Liver (tissue), 9 donors: ENCODE data around the gene PADI6. TPM values are rescaled to one million over a fixed set of nuclear protein-coding genes. Genes with fewer than 3 reads are reported as not detected.

Experiments
- DNase-seq: peaks from one replicate; pipeline ENCODE4 v3.0.0-alpha.2; 2017; ENCODE audit warnings: low spot score
- H3K27ac ChIP-seq, 2 donors: one replicate each; pipeline ENCODE4 v1.7.0; 2013; ENCODE audit warnings: inconsistent platforms in 2 of 2, low read length in 2 of 2, control low read depth in 1 of 2, low read depth in 1 of 2, mild to moderate bottlenecking in 1 of 2
- H3K27me3 ChIP-seq, 4 donors: one replicate each; pipeline versions ENCODE4 v1.6.1 to v1.7.0; 2013; ENCODE audit warnings: low read length in 3 of 4, inconsistent platforms in 1 of 4, mild to moderate bottlenecking in 1 of 4, moderate library complexity in 1 of 4; ENCODE audit not compliant: control insufficient read depth in 4 of 4, insufficient read depth in 4 of 4
- H3K36me3 ChIP-seq, 4 donors: one replicate each; pipeline versions ENCODE4 v1.6.1 to v1.7.0; 2013; ENCODE audit warnings: low read length in 3 of 4, mild to moderate bottlenecking in 3 of 4, low read depth in 1 of 4, moderate library complexity in 1 of 4; ENCODE audit not compliant: control insufficient read depth in 4 of 4, insufficient read depth in 3 of 4
- H3K4me1 ChIP-seq, 4 donors: one replicate each; pipeline versions ENCODE4 v1.6.1 to v1.7.0; 2013; ENCODE audit warnings: low read length in 3 of 4, mild to moderate bottlenecking in 3 of 4, moderate library complexity in 1 of 4; ENCODE audit not compliant: control insufficient read depth in 4 of 4, insufficient read depth in 4 of 4
- H3K4me3 ChIP-seq, 3 donors: one replicate each; pipeline versions ENCODE4 v1.6.1 to v1.7.0; 2013; ENCODE audit warnings: low read length in 3 of 3, control low read depth in 1 of 3, low read depth in 1 of 3, mild to moderate bottlenecking in 1 of 3
- H3K9ac ChIP-seq, 2 donors: one replicate each; pipeline ENCODE4 v1.7.0; 2013; ENCODE audit warnings: low read length in 2 of 2, mild to moderate bottlenecking in 2 of 2, moderate library complexity in 2 of 2, control low read depth in 1 of 2, low read depth in 1 of 2
- H3K9me3 ChIP-seq, 4 donors: one replicate each; pipeline versions ENCODE4 v1.6.1 to v1.7.0; 2013; ENCODE audit warnings: low read length in 3 of 4; ENCODE audit not compliant: control insufficient read depth in 4 of 4
- ATF3 ChIP-seq: IDR thresholded peaks from 2 replicates; pipeline ENCODE4 v1.6.1; 2016; ENCODE audit warnings: antibody characterized with exemption
- CTCF ChIP-seq: fragments of 150-350 bp; IDR thresholded peaks from 2 replicates; pipeline ENCODE4 v1.5.1; 2017; ENCODE audit warnings: improper control_type of control experiment, low read depth, low read length; ENCODE audit not compliant: missing input control
- EGR1 ChIP-seq, 2 donors: IDR thresholded peaks; 2 replicates each; pipeline ENCODE4 v1.6.1; 2016 to 2018; ENCODE audit warnings: antibody characterized with exemption in 2 of 2, low read depth in 2 of 2
- FOXA1 ChIP-seq: IDR thresholded peaks from 2 replicates; pipeline ENCODE4 v1.6.1; 2016; ENCODE audit warnings: antibody characterized with exemption
- FOXA2 ChIP-seq: IDR thresholded peaks from 2 replicates; pipeline ENCODE4 v1.6.1; 2016; ENCODE audit warnings: antibody characterized with exemption
- GABPA ChIP-seq, 2 donors: IDR thresholded peaks in 1 of 2; conservative IDR thresholded peaks in 1 of 2; 2 replicates each; pipeline ENCODE4 v1.6.1; 2016; ENCODE audit warnings: antibody characterized with exemption in 2 of 2, mild to moderate bottlenecking in 1 of 2, moderate library complexity in 1 of 2
- HNF4A ChIP-seq, 2 donors: conservative IDR thresholded peaks; 2 replicates each; pipeline ENCODE4 v1.6.1; 2016; ENCODE audit warnings: antibody characterized with exemption in 2 of 2, mild to moderate bottlenecking in 2 of 2
- HNF4G ChIP-seq: IDR thresholded peaks from 2 replicates; pipeline ENCODE4 v1.6.1; 2016; ENCODE audit warnings: antibody characterized with exemption
- JUND ChIP-seq, 2 donors: IDR thresholded peaks; 2 replicates each; pipeline ENCODE4 v1.6.1; 2016; ENCODE audit warnings: antibody characterized with exemption in 2 of 2
- NR2F2 ChIP-seq: IDR thresholded peaks from 2 replicates; pipeline ENCODE4 v1.6.1; 2016; ENCODE audit warnings: antibody characterized with exemption
- RAD21 ChIP-seq, 2 donors: IDR thresholded peaks; 2 replicates each; pipeline ENCODE4 v1.6.1; 2016; ENCODE audit warnings: antibody characterized with exemption in 2 of 2, mild to moderate bottlenecking in 2 of 2
- RXRA ChIP-seq, 2 donors: IDR thresholded peaks; 2 replicates each; pipeline ENCODE4 v1.6.1; 2017 to 2018; ENCODE audit warnings: antibody characterized with exemption in 2 of 2, mild to moderate bottlenecking in 1 of 2
- SP1 ChIP-seq: IDR thresholded peaks from 2 replicates; pipeline ENCODE4 v1.6.1; 2018; ENCODE audit warnings: antibody characterized with exemption, mild to moderate bottlenecking
- TAF1 ChIP-seq: conservative IDR thresholded peaks from 2 replicates; pipeline ENCODE4 v1.6.1; 2016; ENCODE audit warnings: antibody characterized with exemption, mild to moderate bottlenecking
- YY1 ChIP-seq: IDR thresholded peaks from 2 replicates; pipeline ENCODE4 v1.6.1; 2016; ENCODE audit warnings: antibody characterized with exemption, mild to moderate bottlenecking
- ZBTB33 ChIP-seq: IDR thresholded peaks from 2 replicates; pipeline ENCODE4 v1.6.1; 2016; ENCODE audit warnings: antibody characterized with exemption
- WGBS: extraction: QIAGEN DNeasy Blood & Tissue Kit; methylation state at CpG from one replicate; pipeline ENCODE4 v1.1.7; 2013; 5-methylcytosine and 5-hydroxymethylcytosine counted together
- polyA plus RNA-seq, 2 donors: library from polyadenylated mRNA; stranded (reverse) in 1 of 2; unstranded in 1 of 2; fragments of 200-250 nt in 1 of 2; fragments of >200 nt in 1 of 2; fragmentation: Nextera tagmentation in 1 of 2; extraction: Ambion mirVana in 1 of 2; gene quantifications; one replicate each; pipeline versions ENCODE4 v1.2.1 to v1.2.3, GENCODE V29; 2013 to 2015
- total RNA-seq, 2 donors: library from RNA; depleted of rRNA; stranded (reverse); fragments of >200 nt; gene quantifications; one replicate each; pipeline ENCODE4 v1.2.3, GENCODE V29; 2014
- TF ChIP-seq, protein P1 (sequence below): IDR thresholded peaks from 2 replicates; pipeline ENCODE4 v1.6.1; 2016; ENCODE audit warnings: antibody characterized with exemption, mild to moderate bottlenecking
- TF ChIP-seq, protein P2 (sequence below): IDR thresholded peaks from 2 replicates; pipeline ENCODE4 v1.6.1; 2016; ENCODE audit warnings: antibody characterized with exemption
- donor health status: healthy.
- donor health status: healthy.
- donor health status: healthy.
- donor health status: healthy.
- donor health status: healthy.

The PADI6 gene
- total and polyA plus RNA-seq, 4 donors, result not detected

DNA sequence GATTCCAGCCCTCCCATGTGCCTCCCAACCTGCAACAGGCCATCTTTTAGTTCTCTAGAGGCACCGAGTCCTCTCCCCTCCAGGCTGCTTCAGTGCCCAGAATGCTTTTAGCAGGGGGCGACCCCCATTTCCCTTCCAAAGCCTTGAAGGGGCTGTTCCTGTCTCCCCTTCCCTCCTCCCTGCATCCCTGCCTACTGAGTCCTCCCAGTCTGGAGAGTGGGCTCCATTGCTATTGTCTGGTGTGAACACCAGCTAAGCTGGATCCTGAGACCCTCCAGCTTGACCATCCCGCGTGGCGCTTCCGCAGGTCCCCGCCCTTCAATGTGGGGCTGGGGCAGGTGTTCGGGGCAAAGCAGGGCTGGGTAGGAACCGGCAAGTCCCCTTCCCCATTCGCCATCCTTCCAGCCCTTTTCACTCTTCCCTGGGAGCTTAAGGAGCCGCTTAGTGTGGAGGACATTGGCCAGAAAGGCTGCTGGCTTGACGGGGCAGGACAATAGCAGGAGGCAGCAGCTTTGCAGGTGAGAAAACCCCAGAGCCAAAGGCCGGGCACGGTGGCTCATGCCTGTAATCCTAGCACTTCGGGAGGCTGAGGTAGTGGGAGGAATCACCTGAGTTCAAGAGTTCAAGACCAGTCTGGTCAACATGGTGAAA, 32.2 kb downstream of the PADI6 start:
- Histone ChIP-seq H3K9ac (no peak overlapping the region), H3K36me3 (peaks cover 4 to 13% (median 7%) of the 10 kb centered on the region in 4 donors), H3K4me1 (peaks cover 0 to 4% (median 0%) of the 10 kb centered on the region in 4 donors), H3K27ac (no peak overlapping the region), H3K27me3 (no peaks in the 10 kb centered on the region), H3K9me3 (no peaks in the 10 kb centered on the region), H3K4me3 (no peak overlapping the region)
- 61% methylated on average over 15 of the region's 15 CpGs for WGBS
- TF ChIP-seq, protein P1, sequence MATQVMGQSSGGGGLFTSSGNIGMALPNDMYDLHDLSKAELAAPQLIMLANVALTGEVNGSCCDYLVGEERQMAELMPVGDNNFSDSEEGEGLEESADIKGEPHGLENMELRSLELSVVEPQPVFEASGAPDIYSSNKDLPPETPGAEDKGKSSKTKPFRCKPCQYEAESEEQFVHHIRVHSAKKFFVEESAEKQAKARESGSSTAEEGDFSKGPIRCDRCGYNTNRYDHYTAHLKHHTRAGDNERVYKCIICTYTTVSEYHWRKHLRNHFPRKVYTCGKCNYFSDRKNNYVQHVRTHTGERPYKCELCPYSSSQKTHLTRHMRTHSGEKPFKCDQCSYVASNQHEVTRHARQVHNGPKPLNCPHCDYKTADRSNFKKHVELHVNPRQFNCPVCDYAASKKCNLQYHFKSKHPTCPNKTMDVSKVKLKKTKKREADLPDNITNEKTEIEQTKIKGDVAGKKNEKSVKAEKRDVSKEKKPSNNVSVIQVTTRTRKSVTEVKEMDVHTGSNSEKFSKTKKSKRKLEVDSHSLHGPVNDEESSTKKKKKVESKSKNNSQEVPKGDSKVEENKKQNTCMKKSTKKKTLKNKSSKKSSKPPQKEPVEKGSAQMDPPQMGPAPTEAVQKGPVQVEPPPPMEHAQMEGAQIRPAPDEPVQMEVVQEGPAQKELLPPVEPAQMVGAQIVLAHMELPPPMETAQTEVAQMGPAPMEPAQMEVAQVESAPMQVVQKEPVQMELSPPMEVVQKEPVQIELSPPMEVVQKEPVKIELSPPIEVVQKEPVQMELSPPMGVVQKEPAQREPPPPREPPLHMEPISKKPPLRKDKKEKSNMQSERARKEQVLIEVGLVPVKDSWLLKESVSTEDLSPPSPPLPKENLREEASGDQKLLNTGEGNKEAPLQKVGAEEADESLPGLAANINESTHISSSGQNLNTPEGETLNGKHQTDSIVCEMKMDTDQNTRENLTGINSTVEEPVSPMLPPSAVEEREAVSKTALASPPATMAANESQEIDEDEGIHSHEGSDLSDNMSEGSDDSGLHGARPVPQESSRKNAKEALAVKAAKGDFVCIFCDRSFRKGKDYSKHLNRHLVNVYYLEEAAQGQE, result no peak
- no peak for DNase-seq

GRCh38 chr1:17404820-17405219, 32.8 kb downstream of the PADI6 start:
- DNase-seq, result no peak
- no peak overlapping the region for H3K4me3 ChIP-seq
- peaks cover 9 to 20% (median 11%) of the 10 kb centered on the region in 4 donors for H3K36me3 ChIP-seq
- H3K27me3 ChIP-seq, result no peaks in the 10 kb centered on the region
- 58% methylated on average over 6 of the region's 6 CpGs for WGBS
- H3K4me1 ChIP-seq, result peaks cover 0 to 4% (median 0%) of the 10 kb centered on the region in 4 donors
- H3K27ac ChIP-seq, result no peak overlapping the region
- H3K9me3 ChIP-seq, result no peaks in the 10 kb centered on the region
- TF ChIP-seq FOXA1, result no peak
- TF ChIP-seq, protein P2, sequence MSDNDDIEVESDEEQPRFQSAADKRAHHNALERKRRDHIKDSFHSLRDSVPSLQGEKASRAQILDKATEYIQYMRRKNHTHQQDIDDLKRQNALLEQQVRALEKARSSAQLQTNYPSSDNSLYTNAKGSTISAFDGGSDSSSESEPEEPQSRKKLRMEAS, result no peak
- TF ChIP-seq CTCF, result no peak
- TF ChIP-seq, protein P1, result no peak
- no peak for TF ChIP-seq TAF1
- TF ChIP-seq YY1, result no peak
- TF ChIP-seq ZBTB33, result no peak
- no peak for TF ChIP-seq NR2F2
- TF ChIP-seq HNF4A (conservative IDR thresholded peaks at IDR 0.05), result no peak
- TF ChIP-seq ATF3, result no peak
- TF ChIP-seq FOXA2, result no peak
- no peak for TF ChIP-seq JUND (IDR thresholded peaks at IDR 0.05)
- TF ChIP-seq RXRA (IDR thresholded peaks at IDR 0.05), result no peak
- TF ChIP-seq HNF4G, result no peak
- no peak for TF ChIP-seq EGR1 (IDR thresholded peaks at IDR 0.05; ENCODE audit: low read depth in 2 of 2)
- no peak for TF ChIP-seq GABPA (IDR thresholded peaks at IDR 0.05 in 1 of 2, conservative IDR thresholded peaks at IDR 0.05 in 1 of 2)
- TF ChIP-seq RAD21 (IDR thresholded peaks at IDR 0.05), result no peak
- TF ChIP-seq SP1, result no peak
- no peak overlapping the region for H3K9ac ChIP-seq
